ENCODE data around the gene TMC1.

The TMC1 gene

DNA sequence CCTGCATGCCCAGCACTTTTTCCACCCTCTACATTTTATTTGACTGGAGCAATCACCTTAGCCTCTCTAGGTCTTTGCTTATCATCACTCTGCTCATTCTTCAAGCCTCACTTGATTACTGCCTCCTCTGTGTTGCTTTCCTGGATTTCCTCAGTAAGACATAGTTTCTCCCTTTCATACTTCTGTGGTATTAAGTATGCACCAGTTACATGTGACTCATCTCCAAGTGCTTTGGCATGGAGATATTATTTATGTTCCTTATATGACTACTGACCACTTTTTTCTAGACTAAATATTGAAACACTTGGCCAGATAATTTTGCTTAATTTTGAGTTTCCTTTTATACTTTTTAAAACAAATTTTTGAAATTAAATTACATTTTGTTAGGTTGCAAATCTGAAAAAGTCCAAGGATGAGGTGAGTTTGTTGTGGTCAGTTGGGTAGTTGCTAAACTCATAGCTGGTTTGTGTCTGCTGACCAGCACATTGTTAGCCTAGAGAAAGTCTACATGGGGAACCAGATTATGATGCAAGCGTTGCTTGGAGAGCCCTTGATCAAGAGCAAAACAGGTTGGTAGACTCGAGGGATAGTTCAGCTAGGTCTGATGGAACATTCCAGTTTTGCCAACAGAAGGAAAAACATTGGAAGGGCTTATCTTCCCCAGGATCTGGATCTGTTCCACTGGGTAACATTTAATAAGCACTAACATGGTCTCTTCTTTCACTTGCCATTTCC is 140.2 kb downstream of the TMC1 start:
- Histone ChIP-seq H3K9me3 (ENCODE audit: control insufficient read depth, insufficient read depth, low read length) (no peaks in the 10 kb centered on the region), H3K36me3 (ENCODE audit: control insufficient read depth, low read length) (no peaks in the 10 kb centered on the region), H3K79me2 (ENCODE audit: control insufficient read depth, low read length) (no peaks in the 10 kb centered on the region), H3K9me2 (replicated peaks; ENCODE audit: control insufficient read depth, low read length) (no peaks in the 10 kb centered on the region), H3K4me3 (ENCODE audit: low read length) (no peak overlapping the region), H3K4me1 (ENCODE audit: control insufficient read depth, low read length) (no peaks in the 10 kb centered on the region), H3K27me3 (ENCODE audit: control insufficient read depth, low read length) (no peaks in the 10 kb centered on the region), H3K27ac (ENCODE audit: low read depth, low read length) (no peak overlapping the region), H3F3A (ENCODE audit: control insufficient read depth, insufficient read depth) (no peaks in the 10 kb centered on the region), H4K20me1 (ENCODE audit: control insufficient read depth, insufficient read depth, low read depth, low read length) (no peaks in the 10 kb centered on the region), H3K4me2 (ENCODE audit: low read length) (no peak overlapping the region)
- TF ChIP-seq, protein P1, sequence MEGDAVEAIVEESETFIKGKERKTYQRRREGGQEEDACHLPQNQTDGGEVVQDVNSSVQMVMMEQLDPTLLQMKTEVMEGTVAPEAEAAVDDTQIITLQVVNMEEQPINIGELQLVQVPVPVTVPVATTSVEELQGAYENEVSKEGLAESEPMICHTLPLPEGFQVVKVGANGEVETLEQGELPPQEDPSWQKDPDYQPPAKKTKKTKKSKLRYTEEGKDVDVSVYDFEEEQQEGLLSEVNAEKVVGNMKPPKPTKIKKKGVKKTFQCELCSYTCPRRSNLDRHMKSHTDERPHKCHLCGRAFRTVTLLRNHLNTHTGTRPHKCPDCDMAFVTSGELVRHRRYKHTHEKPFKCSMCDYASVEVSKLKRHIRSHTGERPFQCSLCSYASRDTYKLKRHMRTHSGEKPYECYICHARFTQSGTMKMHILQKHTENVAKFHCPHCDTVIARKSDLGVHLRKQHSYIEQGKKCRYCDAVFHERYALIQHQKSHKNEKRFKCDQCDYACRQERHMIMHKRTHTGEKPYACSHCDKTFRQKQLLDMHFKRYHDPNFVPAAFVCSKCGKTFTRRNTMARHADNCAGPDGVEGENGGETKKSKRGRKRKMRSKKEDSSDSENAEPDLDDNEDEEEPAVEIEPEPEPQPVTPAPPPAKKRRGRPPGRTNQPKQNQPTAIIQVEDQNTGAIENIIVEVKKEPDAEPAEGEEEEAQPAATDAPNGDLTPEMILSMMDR (IDR thresholded peaks at IDR 0.05; ENCODE audit: low read depth, low read length, poor library complexity, severe bottlenecking): no peak
- no peak for TF ChIP-seq EZH2phosphoT487 (IDR thresholded peaks at IDR 0.05; ENCODE audit: borderline replicate concordance, low read length)

DNA sequence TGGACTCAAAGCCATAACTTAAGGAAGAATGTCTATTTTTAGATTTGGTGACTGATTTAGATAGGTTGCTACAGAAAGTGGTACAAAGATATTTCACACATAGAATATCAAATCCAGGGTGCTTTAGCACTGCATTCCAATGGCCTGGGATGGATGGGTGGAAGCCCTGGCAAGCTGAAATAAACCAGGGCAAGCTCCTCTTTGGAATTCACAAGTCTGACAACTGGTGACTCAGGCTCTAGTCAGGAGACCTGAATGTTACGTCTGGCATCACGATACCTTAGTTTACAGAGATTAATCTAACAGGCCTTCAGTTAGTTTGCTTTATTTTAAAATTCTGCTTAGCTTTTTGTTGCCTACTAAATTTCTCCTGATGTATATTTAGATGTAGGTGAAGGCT is 144.0 kb downstream of the TMC1 start:
- no peak for TF ChIP-seq EZH2phosphoT487 (IDR thresholded peaks at IDR 0.05; ENCODE audit: borderline replicate concordance, low read length)
- TF ChIP-seq, protein P1 (IDR thresholded peaks at IDR 0.05; ENCODE audit: low read depth, low read length, poor library complexity, severe bottlenecking): no peak
- no peaks in the 10 kb centered on the region for H3K36me3 ChIP-seq (ENCODE audit: control insufficient read depth, low read length)
- no peak overlapping the region for H3K4me2 ChIP-seq (ENCODE audit: low read length)
- no peaks in the 10 kb centered on the region for H3K9me3 ChIP-seq (ENCODE audit: control insufficient read depth, insufficient read depth, low read length)
- no peaks in the 10 kb centered on the region for H3K79me2 ChIP-seq (ENCODE audit: control insufficient read depth, low read length)
- no peak overlapping the region for H3K27ac ChIP-seq (ENCODE audit: low read depth, low read length)
- H4K20me1 ChIP-seq (ENCODE audit: control insufficient read depth, insufficient read depth, low read depth, low read length): no peaks in the 10 kb centered on the region
- no peak overlapping the region for H3K4me3 ChIP-seq (ENCODE audit: low read length)
- H3K9me2 ChIP-seq (replicated peaks; ENCODE audit: control insufficient read depth, low read length): no peaks in the 10 kb centered on the region
- H3K4me1 ChIP-seq (ENCODE audit: control insufficient read depth, low read length): no peaks in the 10 kb centered on the region
- H3F3A ChIP-seq (ENCODE audit: control insufficient read depth, insufficient read depth): no peaks in the 10 kb centered on the region
- no peaks in the 10 kb centered on the region for H3K27me3 ChIP-seq (ENCODE audit: control insufficient read depth, low read length)

DNA sequence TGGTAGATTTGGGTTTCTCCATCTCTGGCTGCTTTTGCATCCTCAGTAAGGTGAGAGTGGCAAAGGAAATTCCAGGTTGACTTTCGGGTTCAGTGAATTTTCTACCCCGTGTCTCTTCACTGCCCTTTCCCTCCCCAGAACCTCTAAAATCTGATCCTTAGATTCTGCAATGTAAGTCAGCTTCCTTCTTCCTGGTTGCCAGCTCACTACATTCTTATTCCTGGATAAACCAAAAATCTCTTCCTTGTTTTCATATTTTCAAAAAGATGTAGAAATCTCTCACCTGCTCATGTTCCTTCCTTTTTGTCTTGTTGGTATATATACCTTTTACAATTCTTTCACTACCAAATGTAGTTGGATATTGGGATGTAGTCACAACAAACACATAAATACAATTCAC is 145.8 kb downstream of the TMC1 start:
- Histone ChIP-seq H3F3A (ENCODE audit: control insufficient read depth, insufficient read depth) (no peaks in the 10 kb centered on the region), H3K9me3 (ENCODE audit: control insufficient read depth, insufficient read depth, low read length) (no peaks in the 10 kb centered on the region), H3K27me3 (ENCODE audit: control insufficient read depth, low read length) (no peaks in the 10 kb centered on the region), H4K20me1 (ENCODE audit: control insufficient read depth, insufficient read depth, low read depth, low read length) (no peaks in the 10 kb centered on the region), H3K9me2 (replicated peaks; ENCODE audit: control insufficient read depth, low read length) (no peaks in the 10 kb centered on the region), H3K4me2 (ENCODE audit: low read length) (no peak overlapping the region), H3K79me2 (ENCODE audit: control insufficient read depth, low read length) (no peaks in the 10 kb centered on the region), H3K4me3 (ENCODE audit: low read length) (no peak overlapping the region), H3K36me3 (ENCODE audit: control insufficient read depth, low read length) (no peaks in the 10 kb centered on the region), H3K4me1 (ENCODE audit: control insufficient read depth, low read length) (no peaks in the 10 kb centered on the region), H3K27ac (ENCODE audit: low read depth, low read length) (no peak overlapping the region)
- no peak for TF ChIP-seq EZH2phosphoT487 (IDR thresholded peaks at IDR 0.05; ENCODE audit: borderline replicate concordance, low read length)

DNA sequence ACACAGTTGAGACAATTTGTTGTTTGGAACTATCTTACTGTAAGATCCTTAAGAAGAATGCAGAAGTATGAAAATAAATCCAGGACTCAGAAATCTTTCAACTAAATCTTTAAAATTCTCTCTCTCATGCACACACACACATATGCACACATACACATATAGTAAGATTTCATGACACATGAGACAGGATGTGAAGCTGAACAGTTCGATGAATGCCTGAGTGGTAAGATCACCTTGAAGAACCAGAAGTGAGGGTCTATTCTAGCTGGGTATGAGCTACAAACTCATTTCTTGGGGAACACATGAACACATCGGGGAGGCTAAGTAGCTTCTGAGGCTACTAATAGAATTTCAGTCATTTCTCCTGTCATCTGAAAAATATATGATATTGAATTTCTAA is 153.6 kb downstream of the TMC1 start:
- H3K79me2 ChIP-seq (ENCODE audit: control insufficient read depth, low read length): no peaks in the 10 kb centered on the region
- H3K27me3 ChIP-seq (ENCODE audit: control insufficient read depth, low read length): no peaks in the 10 kb centered on the region
- H3F3A ChIP-seq (ENCODE audit: control insufficient read depth, insufficient read depth): no peaks in the 10 kb centered on the region
- no peak overlapping the region for H3K27ac ChIP-seq (ENCODE audit: low read depth, low read length)
- no peak overlapping the region for H3K4me2 ChIP-seq (ENCODE audit: low read length)
- no peaks in the 10 kb centered on the region for H3K9me3 ChIP-seq (ENCODE audit: control insufficient read depth, insufficient read depth, low read length)
- no peaks in the 10 kb centered on the region for H3K4me1 ChIP-seq (ENCODE audit: control insufficient read depth, low read length)
- no peaks in the 10 kb centered on the region for H3K36me3 ChIP-seq (ENCODE audit: control insufficient read depth, low read length)
- TF ChIP-seq EZH2phosphoT487 (IDR thresholded peaks at IDR 0.05; ENCODE audit: borderline replicate concordance, low read length): no peak
- TF ChIP-seq, protein P1 (IDR thresholded peaks at IDR 0.05; ENCODE audit: low read depth, low read length, poor library complexity, severe bottlenecking): no peak
- no peaks in the 10 kb centered on the region; the same call in 1 of the 2 replicates for H3K9me2 ChIP-seq (replicated peaks; ENCODE audit: control insufficient read depth, low read length)
- no peak overlapping the region for H3K4me3 ChIP-seq (ENCODE audit: low read length)
- H4K20me1 ChIP-seq (ENCODE audit: control insufficient read depth, insufficient read depth, low read depth, low read length): no peaks in the 10 kb centered on the region
